ENCODE results near the gene C14orf132. TPM values are rescaled to one million over a fixed set of nuclear protein-coding genes. Genes with fewer than 3 reads are reported as not detected.

C14orf132 gene
- total RNA-seq, 1 donor from 2014 or later, result 8.0 TPM

DNA sequence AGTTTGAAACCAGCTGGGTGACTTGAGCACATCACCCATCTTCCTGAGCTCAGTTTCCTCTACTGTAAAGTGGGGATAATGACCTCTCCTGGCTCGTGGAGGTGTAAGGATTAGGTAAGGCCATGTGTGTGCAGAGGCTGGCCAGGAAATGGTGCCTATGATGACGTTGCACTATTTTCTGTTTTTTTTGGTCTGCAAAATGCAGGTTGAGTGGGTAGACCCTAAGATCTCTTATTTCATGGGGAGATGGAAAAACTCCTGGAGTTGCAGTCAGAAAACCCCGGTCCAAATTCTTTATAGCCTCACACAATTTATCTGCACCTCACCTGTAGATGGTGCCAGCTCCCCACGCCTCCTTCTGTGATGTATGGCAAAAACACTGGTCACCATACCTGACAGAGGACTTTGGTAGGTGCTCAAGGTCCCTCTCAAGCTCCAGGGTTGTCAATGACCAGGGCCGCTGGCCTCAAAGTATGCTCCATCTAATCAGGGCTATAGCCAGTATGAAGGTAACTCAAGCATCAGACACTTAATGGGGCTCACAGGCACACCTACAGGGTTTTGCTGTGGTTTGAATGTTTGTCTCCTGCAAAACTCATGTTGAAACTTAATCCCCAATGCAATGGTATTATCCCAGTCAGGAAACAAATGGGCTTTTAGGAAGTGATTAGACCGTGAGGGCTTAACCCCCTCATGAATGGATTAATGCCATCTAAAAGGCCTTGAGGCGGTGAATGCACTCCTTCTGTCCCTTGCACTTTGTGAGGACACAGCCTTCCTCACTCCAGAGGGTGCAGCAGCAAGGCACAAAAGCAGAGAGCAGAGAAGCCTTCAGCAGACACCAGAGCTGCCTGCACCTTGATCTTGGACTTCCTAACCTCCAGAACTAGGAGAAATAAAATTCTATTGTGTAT lies 17.6 kb downstream of the C14orf132 start:
- Mint-ChIP-seq H3K9me3 (ENCODE audit: unreplicated experiment) (peaks cover 3% of the 10 kb centered on the region), H3K4me1 (ENCODE audit: low read depth, unreplicated experiment) (peaks cover 21% of the 10 kb centered on the region), H3K36me3 (ENCODE audit: low read depth, unreplicated experiment) (peaks cover 5% of the 10 kb centered on the region), H3K27me3 (ENCODE audit: low read depth, unreplicated experiment) (peaks cover 16% of the 10 kb centered on the region), H3K27ac (ENCODE audit: unreplicated experiment) (no peak overlapping the region), H3K4me3 (ENCODE audit: unreplicated experiment) (no peak overlapping the region)
- DNase-seq (ENCODE audit: low read depth) (no peak), FAIRE-seq (no peak)
- Histone ChIP-seq H3K79me2 (ENCODE audit: insufficient read depth, low read length) (peaks cover 56% of the 10 kb centered on the region), H3K27me3 (ENCODE audit: insufficient read depth, low read length) (no peaks in the 10 kb centered on the region), H3K9me3 (ENCODE audit: insufficient read depth, low read depth, low read length) (no peaks in the 10 kb centered on the region), H4K20me1 (ENCODE audit: insufficient read depth, low read length) (peaks cover 81% of the 10 kb centered on the region), H3K36me3 (ENCODE audit: insufficient read depth, low read length) (no peaks in the 10 kb centered on the region), H3K4me3 (ENCODE audit: insufficient read depth, low read depth, low read length) (no peak overlapping the region), H3K4me2 (ENCODE audit: low read length) (no peak overlapping the region), H3K27ac (ENCODE audit: low read depth, low read length) (no peak overlapping the region), H3K9ac (ENCODE audit: low read length) (no peak overlapping the region), H2AFZ (ENCODE audit: low read depth, low read length) (no peak overlapping the region), H3K4me1 (ENCODE audit: insufficient read depth, low read length) (peaks cover 31% of the 10 kb centered on the region)
- TF ChIP-seq, protein P1, sequence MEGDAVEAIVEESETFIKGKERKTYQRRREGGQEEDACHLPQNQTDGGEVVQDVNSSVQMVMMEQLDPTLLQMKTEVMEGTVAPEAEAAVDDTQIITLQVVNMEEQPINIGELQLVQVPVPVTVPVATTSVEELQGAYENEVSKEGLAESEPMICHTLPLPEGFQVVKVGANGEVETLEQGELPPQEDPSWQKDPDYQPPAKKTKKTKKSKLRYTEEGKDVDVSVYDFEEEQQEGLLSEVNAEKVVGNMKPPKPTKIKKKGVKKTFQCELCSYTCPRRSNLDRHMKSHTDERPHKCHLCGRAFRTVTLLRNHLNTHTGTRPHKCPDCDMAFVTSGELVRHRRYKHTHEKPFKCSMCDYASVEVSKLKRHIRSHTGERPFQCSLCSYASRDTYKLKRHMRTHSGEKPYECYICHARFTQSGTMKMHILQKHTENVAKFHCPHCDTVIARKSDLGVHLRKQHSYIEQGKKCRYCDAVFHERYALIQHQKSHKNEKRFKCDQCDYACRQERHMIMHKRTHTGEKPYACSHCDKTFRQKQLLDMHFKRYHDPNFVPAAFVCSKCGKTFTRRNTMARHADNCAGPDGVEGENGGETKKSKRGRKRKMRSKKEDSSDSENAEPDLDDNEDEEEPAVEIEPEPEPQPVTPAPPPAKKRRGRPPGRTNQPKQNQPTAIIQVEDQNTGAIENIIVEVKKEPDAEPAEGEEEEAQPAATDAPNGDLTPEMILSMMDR (IDR thresholded peaks at IDR 0.05; ENCODE audit: insufficient read depth, low read depth, low read length), result no peak
- TF ChIP-seq EZH2 (IDR thresholded peaks at IDR 0.05; ENCODE audit: insufficient read depth, low read length), result no peak

DNA sequence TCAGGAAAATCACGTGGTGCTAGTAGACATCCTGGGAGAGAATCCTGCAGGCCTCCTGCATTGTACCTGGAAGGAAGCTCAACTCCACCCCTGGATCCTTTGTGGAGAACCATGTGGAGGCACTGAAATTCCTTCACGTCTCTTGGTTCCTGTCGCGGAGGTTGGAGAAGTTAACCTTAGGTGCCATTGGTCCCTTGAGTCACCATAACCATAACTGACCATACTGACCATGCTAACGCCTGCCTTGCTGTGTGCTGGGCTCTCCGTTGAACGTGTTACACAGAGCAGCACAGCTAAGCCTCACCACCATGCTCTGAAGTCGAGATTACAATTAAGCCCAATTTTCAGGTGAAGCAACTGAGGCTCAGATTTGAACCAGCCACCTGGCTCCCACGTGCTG lies 18.6 kb downstream of the C14orf132 start:
- no peak overlapping the region for H3K27ac Mint-ChIP-seq (ENCODE audit: unreplicated experiment)
- Histone ChIP-seq H4K20me1 (ENCODE audit: insufficient read depth, low read length) (peaks cover 80% of the 10 kb centered on the region), H3K36me3 (ENCODE audit: insufficient read depth, low read length) (no peaks in the 10 kb centered on the region), H3K9me3 (ENCODE audit: insufficient read depth, low read depth, low read length) (no peaks in the 10 kb centered on the region), H3K79me2 (ENCODE audit: insufficient read depth, low read length) (peaks cover 49% of the 10 kb centered on the region), H3K4me3 (ENCODE audit: insufficient read depth, low read depth, low read length) (no peak overlapping the region), H3K27me3 (ENCODE audit: insufficient read depth, low read length) (no peaks in the 10 kb centered on the region), H2AFZ (ENCODE audit: low read depth, low read length) (no peak overlapping the region), H3K4me1 (ENCODE audit: insufficient read depth, low read length) (peaks cover 27% of the 10 kb centered on the region), H3K4me2 (ENCODE audit: low read length) (no peak overlapping the region), H3K27ac (ENCODE audit: low read depth, low read length) (no peak overlapping the region), H3K9ac (ENCODE audit: low read length) (no peak overlapping the region)
- H3K36me3 Mint-ChIP-seq (ENCODE audit: low read depth, unreplicated experiment), result peaks cover 5% of the 10 kb centered on the region
- DNase-seq (ENCODE audit: low read depth) (no peak), FAIRE-seq (no peak)
- H3K9me3 Mint-ChIP-seq (ENCODE audit: unreplicated experiment), result peaks cover 3% of the 10 kb centered on the region
- no peak overlapping the region for H3K4me3 Mint-ChIP-seq (ENCODE audit: unreplicated experiment)
- TF ChIP-seq EZH2 (IDR thresholded peaks at IDR 0.05; ENCODE audit: insufficient read depth, low read length), result no peak
- TF ChIP-seq, protein P1 (IDR thresholded peaks at IDR 0.05; ENCODE audit: insufficient read depth, low read depth, low read length), result no peak
- H3K4me1 Mint-ChIP-seq (ENCODE audit: low read depth, unreplicated experiment), result peaks cover 16% of the 10 kb centered on the region
- peaks cover 16% of the 10 kb centered on the region for H3K27me3 Mint-ChIP-seq (ENCODE audit: low read depth, unreplicated experiment)

Measured in astrocyte (in vitro differentiated cells and primary cell).